Thymus (tissue), 11 donors: ENCODE measurements around the gene ATXN10. TPM values are rescaled to one million over a fixed set of nuclear protein-coding genes. Genes with fewer than 3 reads are reported as not detected.

Experiments used
- DNase-seq, 9 donors: peaks; one replicate each; pipeline ENCODE4 v3.0.0-alpha.2; 2013; ENCODE audit warnings: low spot score in 9 of 9, low read depth in 6 of 9, missing footprints in 1 of 9
- H3K27ac ChIP-seq, 2 donors: one replicate each; pipeline ENCODE4 v1.5.1; 2013; ENCODE audit warnings: control low read depth in 1 of 2, low read depth in 1 of 2, low read length in 1 of 2, mild to moderate bottlenecking in 1 of 2, moderate library complexity in 1 of 2
- H3K27me3 ChIP-seq, 2 donors: one replicate each; pipeline ENCODE4 v1.5.1; 2013; ENCODE audit warnings: low read length in 1 of 2; ENCODE audit not compliant: control insufficient read depth in 2 of 2, insufficient read depth in 1 of 2
- H3K36me3 ChIP-seq, 2 donors: one replicate each; pipeline ENCODE4 v1.5.1; 2013; ENCODE audit warnings: low read length in 1 of 2, mild to moderate bottlenecking in 1 of 2, moderate library complexity in 1 of 2; ENCODE audit not compliant: control insufficient read depth in 2 of 2, insufficient read depth in 2 of 2
- H3K4me1 ChIP-seq, 2 donors: one replicate each; pipeline ENCODE4 v1.5.1; 2013; ENCODE audit warnings: low read length in 2 of 2; ENCODE audit not compliant: control insufficient read depth in 2 of 2, insufficient read depth in 2 of 2
- H3K4me3 ChIP-seq, 2 donors: one replicate each; pipeline ENCODE4 v1.5.1; 2013; ENCODE audit warnings: low read length in 2 of 2, control low read depth in 1 of 2, mild to moderate bottlenecking in 1 of 2
- H3K9me3 ChIP-seq, 2 donors: one replicate each; pipeline ENCODE4 v1.5.1; 2013; ENCODE audit warnings: low read length in 1 of 2, mild to moderate bottlenecking in 1 of 2; ENCODE audit not compliant: control insufficient read depth in 2 of 2, insufficient read depth in 1 of 2
- WGBS: extraction: QIAGEN DNeasy Blood & Tissue Kit; methylation state at CpG from one replicate; pipeline ENCODE4 v1.1.7; 2013; 5-methylcytosine and 5-hydroxymethylcytosine counted together
- polyA plus RNA-seq: library from polyadenylated mRNA; stranded (reverse); fragments of 200-250 nt; gene quantifications from one replicate; pipeline ENCODE4 v1.2.3, GENCODE V29; 2013
- total RNA-seq: library from RNA; stranded (reverse); fragments of 120-200 nt; gene quantifications from one replicate; pipeline ENCODE4 v1.2.4, GENCODE V29; 2013
- donor health status: healthy.

ATXN10 gene
- total and polyA plus RNA-seq, 2 donors = 86.7 to 111 TPM

- Histone ChIP-seq H3K4me3 (no peak overlapping the region), H3K9me3 (no peaks in the 10 kb centered on the region), H3K36me3 (peaks cover 9 to 18% of the 10 kb centered on the region in 2 donors), H3K27me3 (no peaks in the 10 kb centered on the region), H3K4me1 (peaks cover 0 to 3% of the 10 kb centered on the region in 2 donors), H3K27ac (no peak overlapping the region)
- 96% methylated on average over 3 of the region's 3 CpGs for WGBS
- no peak for DNase-seq
Observed at GRCh38 chr22:45750626-45751025, 79.0 kb downstream of the ATXN10 start.

GRCh38 chr22:45752036-45752435 is 80.4 kb downstream of the ATXN10 start:
- WGBS = 97% methylated on average over 2 of the region's 2 CpGs
- no peak for DNase-seq

GRCh38 chr22:45754822-45755221 is 83.2 kb downstream of the ATXN10 start:
- Histone ChIP-seq H3K36me3 (peaks cover 5 to 10% of the 10 kb centered on the region in 2 donors), H3K27ac (no peak overlapping the region), H3K9me3 (no peaks in the 10 kb centered on the region), H3K4me3 (no peak overlapping the region), H3K27me3 (no peaks in the 10 kb centered on the region), H3K4me1 (no peaks in the 10 kb centered on the region)
- DNase-seq = no peak
- 63% methylated on average over 3 of the region's 3 CpGs for WGBS

More at GRCh38 chr22:45752036-45752435, 80.4 kb downstream of the ATXN10 start:
- Histone ChIP-seq H3K4me3 (no peak overlapping the region), H3K36me3 (peaks cover 13 to 16% of the 10 kb centered on the region in 2 donors), H3K9me3 (no peaks in the 10 kb centered on the region), H3K27me3 (no peaks in the 10 kb centered on the region), H3K27ac (no peak overlapping the region), H3K4me1 (peaks cover 0 to 3% of the 10 kb centered on the region in 2 donors)

GRCh38 chr22:45756558-45756957 is 84.9 kb downstream of the ATXN10 start:
- DNase-seq = no peak
- Histone ChIP-seq H3K4me3 (no peak overlapping the region), H3K27ac (no peak overlapping the region), H3K36me3 (peaks cover 5 to 7% of the 10 kb centered on the region in 2 donors), H3K27me3 (no peaks in the 10 kb centered on the region), H3K4me1 (no peaks in the 10 kb centered on the region), H3K9me3 (no peaks in the 10 kb centered on the region)
- 86% methylated on average over 1 of the region's 1 CpG for WGBS

- 94% methylated on average over 14 of the region's 14 CpGs for WGBS
- Histone ChIP-seq H3K9me3 (no peaks in the 10 kb centered on the region), H3K36me3 (peaks cover 5 to 7% of the 10 kb centered on the region in 2 donors), H3K27me3 (no peaks in the 10 kb centered on the region), H3K27ac (peak overlapping the region in 1 of 2 donors; percentile 18), H3K4me1 (no peaks in the 10 kb centered on the region), H3K4me3 (no peak overlapping the region)
- DNase-seq = no peak
Observed at GRCh38 chr22:45757068-45757467, 85.4 kb downstream of the ATXN10 start.

- H3K9me3 ChIP-seq = no peaks in the 10 kb centered on the region
- no peak overlapping the region for H3K4me3 ChIP-seq
- H3K27ac ChIP-seq = no peak overlapping the region
- no peaks in the 10 kb centered on the region for H3K4me1 ChIP-seq
- DNase-seq = no peak
- H3K36me3 ChIP-seq = peaks cover 5 to 9% of the 10 kb centered on the region in 2 donors
- 97% methylated on average over 11 of the region's 11 CpGs for WGBS
- no peaks in the 10 kb centered on the region for H3K27me3 ChIP-seq
Observed at GRCh38 chr22:45757936-45758335, 86.3 kb downstream of the ATXN10 start.

GRCh38 chr22:45758603-45759002 is 87.0 kb downstream of the ATXN10 start:
- no peak for DNase-seq
- WGBS = 96% methylated on average over 7 of the region's 7 CpGs
- Histone ChIP-seq H3K27me3 (no peaks in the 10 kb centered on the region), H3K9me3 (no peaks in the 10 kb centered on the region), H3K4me3 (no peak overlapping the region), H3K27ac (no peak overlapping the region), H3K4me1 (no peaks in the 10 kb centered on the region), H3K36me3 (peaks cover 5 to 10% of the 10 kb centered on the region in 2 donors)

- no peak for DNase-seq
- H3K27ac ChIP-seq = no peak overlapping the region
- no peaks in the 10 kb centered on the region for H3K9me3 ChIP-seq
- no peaks in the 10 kb centered on the region for H3K4me1 ChIP-seq
- no peak overlapping the region for H3K4me3 ChIP-seq
- no peaks in the 10 kb centered on the region for H3K27me3 ChIP-seq
- H3K36me3 ChIP-seq = peaks cover 0 to 10% of the 10 kb centered on the region in 2 donors
- WGBS = 97% methylated on average over 2 of the region's 2 CpGs
Observed at GRCh38 chr22:45760682-45761081, 89.0 kb downstream of the ATXN10 start.

- Histone ChIP-seq H3K9me3 (no peaks in the 10 kb centered on the region), H3K4me3 (no peak overlapping the region), H3K36me3 (peaks cover 3 to 6% of the 10 kb centered on the region in 2 donors), H3K27ac (no peak overlapping the region), H3K27me3 (no peaks in the 10 kb centered on the region), H3K4me1 (no peaks in the 10 kb centered on the region)
- WGBS = 98% methylated on average over 7 of the region's 7 CpGs
- no peak for DNase-seq
Observed at GRCh38 chr22:45762545-45763235, 91.1 kb downstream of the ATXN10 start.
